Activated CD4-positive, alpha-beta T cell treated with anti-CD3 and anti-CD28 coated beads for 36 hours (primary cell): ENCODE data around the gene CX3CR1. TPM values are rescaled to one million over a fixed set of nuclear protein-coding genes. Genes with fewer than 3 reads are reported as not detected.
"Not testable (repeated sequence)": the region's sequence is repeated elsewhere in the genome, so short reads cannot be mapped to it uniquely, and the experiment has no call there.

Experiments used
- ATAC-seq: fragments of 200-7000 bp; cut with Tn5 transposase; one replicate; pipeline ENCODE4 v1.10.0; 2021; ENCODE audit warnings: mild to moderate bottlenecking, moderate library complexity
- CTCF ChIA-PET: fragments of 350-600 bp; sonication (Branson Sonifier 250); formaldehyde crosslinking; loops from one replicate; lab custom pipeline; 2021; ENCODE audit warnings: antibody characterized with exemption; lab: Charles Lee
- POLR2A ChIA-PET: fragments of 350-600 bp; sonication (Branson Sonifier 250); formaldehyde crosslinking; loops from one replicate; lab custom pipeline; 2021; ENCODE audit warnings: antibody characterized with exemption, inconsistent platforms; lab: Charles Lee
- DNase-seq: peaks from one replicate; pipeline ENCODE4 v3.0.0-alpha.2; 2020
- H3K27ac Mint-ChIP-seq: one replicate; pipeline ENCODE4 v1.8.0; 2021; ENCODE audit warnings: mixed read lengths
- H3K27me3 Mint-ChIP-seq: one replicate; pipeline ENCODE4 v1.8.0; 2021; ENCODE audit warnings: mixed read lengths
- H3K36me3 Mint-ChIP-seq: one replicate; pipeline ENCODE4 v1.8.0; 2021; ENCODE audit warnings: low read depth, mixed read lengths
- H3K4me1 Mint-ChIP-seq: one replicate; pipeline ENCODE4 v1.8.0; 2021; ENCODE audit warnings: mixed read lengths
- H3K4me3 Mint-ChIP-seq: one replicate; pipeline ENCODE4 v1.8.0; 2021; ENCODE audit warnings: mild to moderate bottlenecking, moderate library complexity, mixed read lengths
- H3K9me3 Mint-ChIP-seq: one replicate; pipeline ENCODE4 v1.8.0; 2021; ENCODE audit warnings: low read depth, mixed read lengths
- intact Hi-C, 2 experiments: fragments of 100-400 bp; cut with DNase I in 1 of 2; cut with micrococcal nuclease in 1 of 2; formaldehyde crosslinking; loops; one replicate each; pipeline versions ENCODE4 v1.14.2 to v1.15.1; 2022 to 2024; cut with DNase I, micrococcal nuclease
- total RNA-seq, 2 experiments: library from RNA; stranded (reverse); gene quantifications; one replicate each; pipeline ENCODE4 v1.2.3, GENCODE V29; 2021

CX3CR1 gene
- total RNA-seq, 2 experiments from 2014 or later, result 0.14 to 0.16 TPM

- H3K4me1 Mint-ChIP-seq, result peaks cover 10% of the 10 kb centered on the region
- ChIA-PET CTCF (interaction anchor here (0.7 to 2.9 kb wide), 3 partner anchors 38 to 122 kb away, joined by 3 to 12 read pairs (median 3); no protein-coding TSS in a partner anchor), POLR2A (interaction anchor here (0.6 kb wide), 1 partner anchor 104 kb away, joined by 3 read pairs; no protein-coding TSS in a partner anchor)
- H3K27ac Mint-ChIP-seq, result no peak overlapping the region
- DNase-seq (no peak), ATAC-seq (no peak)
- H3K4me3 Mint-ChIP-seq, result no peak overlapping the region
- intact Hi-C loops, result no loop called here
- H3K36me3 Mint-ChIP-seq, result no peaks in the 10 kb centered on the region
- H3K27me3 Mint-ChIP-seq, result no peaks in the 10 kb centered on the region
- no peaks in the 10 kb centered on the region for H3K9me3 Mint-ChIP-seq
Observed at GRCh38 chr3:39250116-39250747, 29.6 kb downstream of the CX3CR1 start.

- Mint-ChIP-seq H3K4me3 (no peak overlapping the region), H3K9me3 (no peaks in the 10 kb centered on the region), H3K4me1 (peaks cover 6% of the 10 kb centered on the region), H3K27me3 (no peaks in the 10 kb centered on the region), H3K36me3 (no peaks in the 10 kb centered on the region), H3K27ac (no peak overlapping the region)
- CTCF ChIA-PET, result interaction anchor here (0.7 to 2.9 kb wide), 3 partner anchors 39 to 122 kb away, joined by 3 to 12 read pairs (median 3); no protein-coding TSS in a partner anchor
- DNase-seq (no peak), ATAC-seq (peak; percentile 12)
- intact Hi-C loops, result no loop called here
- POLR2A ChIA-PET, result interaction anchor here (0.6 kb wide), 1 partner anchor 105 kb away, joined by 3 read pairs; no protein-coding TSS in a partner anchor
Observed at GRCh38 chr3:39249453-39250115, 30.3 kb downstream of the CX3CR1 start.

GRCh38 chr3:39241561-39241960, 38.3 kb downstream of the CX3CR1 start:
- no peak for ATAC-seq
- Mint-ChIP-seq H3K9me3 (no peaks in the 10 kb centered on the region), H3K27ac (no peak overlapping the region), H3K27me3 (peaks cover 4% of the 10 kb centered on the region), H3K4me3 (no peak overlapping the region), H3K4me1 (no peaks in the 10 kb centered on the region), H3K36me3 (no peaks in the 10 kb centered on the region)
- no peak for DNase-seq
- ChIA-PET POLR2A (no interaction called here), CTCF (interaction anchor here (1.1 kb wide), 1 partner anchor 22 kb away, joined by 3 read pairs; no protein-coding TSS in a partner anchor)
- intact Hi-C loops, result no loop called here

GRCh38 chr3:39237027-39237426, 42.8 kb downstream of the CX3CR1 start:
- H3K4me3 Mint-ChIP-seq, result no peak overlapping the region
- H3K9me3 Mint-ChIP-seq, result no peaks in the 10 kb centered on the region
- no peaks in the 10 kb centered on the region for H3K36me3 Mint-ChIP-seq
- H3K4me1 Mint-ChIP-seq, result peaks cover 10% of the 10 kb centered on the region
- intact Hi-C loops, result no loop called here
- DNase-seq, result no peak
- H3K27ac Mint-ChIP-seq, result no peak overlapping the region
- H3K27me3 Mint-ChIP-seq, result peaks cover 12% of the 10 kb centered on the region
- CTCF ChIA-PET, result interaction anchor here (0.8 to 1.5 kb wide), 4 partner anchors 24 to 55 kb away, joined by 3 to 7 read pairs (median 4); no protein-coding TSS in a partner anchor
- POLR2A ChIA-PET, result no interaction called here
- ATAC-seq, result no peak

DNA sequence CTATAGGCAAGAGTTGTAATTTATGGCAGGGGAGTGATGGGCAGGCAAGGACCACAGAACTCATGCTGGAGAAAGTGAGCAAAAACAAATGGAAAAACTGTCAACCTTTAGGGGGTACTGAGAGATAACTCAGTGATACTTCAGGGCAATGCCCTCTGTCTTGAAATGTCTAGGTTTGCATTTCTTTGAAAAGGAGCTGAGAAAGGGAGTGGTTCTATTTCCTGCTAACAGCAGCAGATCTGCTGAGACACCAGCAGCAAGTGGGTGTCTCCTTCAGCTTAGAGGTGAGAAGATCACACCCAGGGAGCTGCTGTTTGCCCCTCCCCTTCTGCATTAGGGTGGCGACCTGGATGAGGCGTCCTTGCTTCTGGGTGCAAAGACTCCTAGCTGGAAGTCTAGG, 45.2 kb downstream of the CX3CR1 start:
- ChIA-PET CTCF (interaction anchor here (1.5 kb wide), 1 partner anchor 57 kb away, joined by 4 read pairs; no protein-coding TSS in a partner anchor), POLR2A (interaction anchor here (0.5 kb wide), 1 partner anchor 500 kb away, joined by 4 read pairs; no protein-coding TSS in a partner anchor)
- Mint-ChIP-seq H3K36me3 (no peaks in the 10 kb centered on the region), H3K4me3 (no peak overlapping the region), H3K9me3 (no peaks in the 10 kb centered on the region), H3K4me1 (peaks cover 10% of the 10 kb centered on the region), H3K27ac (no peak overlapping the region), H3K27me3 (peaks cover 18% of the 10 kb centered on the region)
- ATAC-seq, result peak; percentile 74
- intact Hi-C loops, result no loop called here
- DNase-seq, result peak; percentile 24

GRCh38 chr3:39232859-39233258, 47.0 kb downstream of the CX3CR1 start:
- Mint-ChIP-seq H3K27ac (no peak overlapping the region), H3K9me3 (no peaks in the 10 kb centered on the region), H3K27me3 (peaks cover 16% of the 10 kb centered on the region), H3K36me3 (no peaks in the 10 kb centered on the region), H3K4me3 (no peak overlapping the region), H3K4me1 (peaks cover 10% of the 10 kb centered on the region)
- intact Hi-C loops, result no loop called here
- CTCF ChIA-PET, result interaction anchor here (1.6 kb wide), 1 partner anchor 43 kb away, joined by 5 read pairs; no protein-coding TSS in a partner anchor
- DNase-seq, result no peak
- ATAC-seq, result no peak
- POLR2A ChIA-PET, result no interaction called here

- CTCF ChIA-PET, result no interaction called here
- peaks cover 10% of the 10 kb centered on the region for H3K4me1 Mint-ChIP-seq
- DNase-seq (no peak), ATAC-seq (no peak)
- no peaks in the 10 kb centered on the region for H3K9me3 Mint-ChIP-seq
- H3K27ac Mint-ChIP-seq, result no peak overlapping the region
- POLR2A ChIA-PET, result interaction anchor here (0.6 kb wide), 1 partner anchor 20 kb away, joined by 3 read pairs; no protein-coding TSS in a partner anchor
- peaks cover 16% of the 10 kb centered on the region for H3K27me3 Mint-ChIP-seq
- intact Hi-C loops, result no loop called here
- no peak overlapping the region for H3K4me3 Mint-ChIP-seq
- no peaks in the 10 kb centered on the region for H3K36me3 Mint-ChIP-seq
Observed at GRCh38 chr3:39230453-39230852, 49.4 kb downstream of the CX3CR1 start.

GRCh38 chr3:39228496-39228895, 51.3 kb downstream of the CX3CR1 start:
- no peaks in the 10 kb centered on the region for H3K4me1 Mint-ChIP-seq
- H3K36me3 Mint-ChIP-seq, result no peaks in the 10 kb centered on the region
- no peak overlapping the region for H3K27ac Mint-ChIP-seq
- no peaks in the 10 kb centered on the region for H3K9me3 Mint-ChIP-seq
- ATAC-seq (no peak), DNase-seq (no peak)
- intact Hi-C loops, result no loop called here
- H3K27me3 Mint-ChIP-seq, result peaks cover 9% of the 10 kb centered on the region
- POLR2A ChIA-PET, result no interaction called here
- no peak overlapping the region for H3K4me3 Mint-ChIP-seq
- CTCF ChIA-PET, result interaction anchor here (0.8 to 1.2 kb wide), 3 partner anchors 11 to 60 kb away, joined by 3 read pairs; no protein-coding TSS in a partner anchor

DNA sequence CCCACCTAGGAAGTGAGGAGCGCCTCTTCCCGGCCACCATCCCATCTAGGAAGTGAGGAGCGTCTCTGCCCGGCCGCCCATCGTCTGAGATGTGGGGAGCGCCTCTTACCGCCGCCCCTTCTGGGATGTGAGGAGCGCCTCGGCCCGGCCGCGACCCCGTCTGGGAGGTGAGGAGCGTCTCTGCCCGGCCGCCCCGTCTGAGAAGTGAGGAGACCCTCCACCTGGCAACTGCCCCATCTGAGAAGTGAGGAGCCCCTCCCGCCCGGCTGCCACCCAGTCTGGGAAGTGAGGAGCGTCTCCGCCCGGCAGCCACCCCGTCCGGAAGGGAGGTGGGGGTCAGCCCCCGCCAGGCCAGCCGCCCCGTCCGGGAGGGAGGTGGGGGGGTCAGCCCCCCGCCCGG, 52.2 kb downstream of the CX3CR1 start:
- ATAC-seq, H3K27ac Mint-ChIP-seq, H3K9me3 Mint-ChIP-seq, DNase-seq, H3K4me3 Mint-ChIP-seq, H3K4me1 Mint-ChIP-seq, CTCF ChIA-PET, intact Hi-C loops, H3K36me3 Mint-ChIP-seq, POLR2A ChIA-PET: not testable (repeated sequence)
- H3K27me3 Mint-ChIP-seq, result peaks cover 12% of the 10 kb centered on the region

DNA sequence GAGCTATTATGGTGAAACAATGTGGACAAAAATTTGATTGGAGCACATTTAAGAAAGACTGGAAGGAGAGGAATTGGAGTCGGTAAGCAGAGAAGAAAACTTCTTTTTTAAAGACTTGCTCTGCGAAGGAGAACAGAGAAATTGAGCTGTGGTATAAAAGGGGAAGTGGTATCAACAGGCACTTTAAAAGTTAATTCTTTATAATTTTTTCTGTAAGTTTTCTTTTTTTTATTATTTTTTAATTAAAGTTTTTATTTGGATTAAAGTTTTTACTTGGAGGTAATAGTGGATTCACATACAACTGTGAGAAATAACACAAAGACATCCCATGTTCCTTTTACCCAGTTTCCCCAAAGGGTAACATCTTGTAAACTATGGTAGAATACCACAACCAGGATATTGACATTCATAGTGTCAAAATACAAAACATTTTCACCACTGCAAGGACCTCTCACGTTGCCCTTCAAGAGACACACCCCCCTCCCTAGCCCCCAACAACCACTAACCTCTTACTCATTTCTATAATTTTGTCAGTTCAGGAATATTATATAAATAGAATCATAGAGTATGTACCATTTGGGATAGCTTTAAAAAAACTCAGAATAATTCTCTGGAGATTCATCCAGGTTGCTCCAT, 53.6 kb downstream of the CX3CR1 start:
- Mint-ChIP-seq H3K27ac (no peak overlapping the region), H3K4me3 (no peak overlapping the region), H3K9me3 (no peaks in the 10 kb centered on the region), H3K36me3 (no peaks in the 10 kb centered on the region), H3K27me3 (peaks cover 9% of the 10 kb centered on the region), H3K4me1 (no peaks in the 10 kb centered on the region)
- CTCF ChIA-PET, result interaction anchor here (1.4 kb wide), 1 partner anchor 65 kb away, joined by 4 read pairs; no protein-coding TSS in a partner anchor
- intact Hi-C loops, result no loop called here
- DNase-seq, result no peak
- POLR2A ChIA-PET, result interaction anchor here (0.6 kb wide), 1 partner anchor 46 kb away, joined by 3 read pairs; no protein-coding TSS in a partner anchor
- ATAC-seq, result no peak

GRCh38 chr3:39224288-39224687, 55.5 kb downstream of the CX3CR1 start:
- intact Hi-C loops, result no loop called here

More at GRCh38 chr3:39224288-39224687, 55.5 kb downstream of the CX3CR1 start:
- Mint-ChIP-seq H3K4me1 (no peaks in the 10 kb centered on the region), H3K27me3 (peaks cover 8% of the 10 kb centered on the region), H3K36me3 (no peaks in the 10 kb centered on the region), H3K4me3 (no peak overlapping the region), H3K27ac (no peak overlapping the region), H3K9me3 (no peaks in the 10 kb centered on the region)
- DNase-seq (no peak), ATAC-seq (no peak)
- CTCF ChIA-PET, result no interaction called here
- POLR2A ChIA-PET, result no interaction called here
